Keratinocyte (primary cell): Measurements from ENCODE around the gene SCN4A. TPM values are rescaled to one million over a fixed set of nuclear protein-coding genes. Genes with fewer than 3 reads are reported as not detected.

Source experiments
- DNase-seq: peaks from one replicate; pipeline ENCODE4 v3.0.0-alpha.2; 2011; ENCODE audit warnings: low read depth, missing footprints, low spot score
- FAIRE-seq: peaks from 2 replicates; lab custom pipeline; 2011; peaks lifted over from hg19 to GRCh38; lab: Jason Lieb, UNC
- H2AFZ ChIP-seq: 2 replicates; pipeline ENCODE4 v1.6.0; 2012; ENCODE audit warnings: low read length, control low read depth, inconsistent platforms; ENCODE audit not compliant: control insufficient read depth
- H3K27ac ChIP-seq: 2 replicates; pipeline ENCODE4 v1.5.1; 2011; ENCODE audit warnings: low read length; ENCODE audit not compliant: control insufficient read depth, insufficient read depth
- H3K27me3 ChIP-seq: 3 replicates; pipeline ENCODE4 v1.6.0; 2011; ENCODE audit warnings: low read length; ENCODE audit not compliant: control insufficient read depth, insufficient read depth; ENCODE audit errors: extremely low read depth
- H3K36me3 ChIP-seq, 2 experiments: 2 replicates in 1 of 2; 3 replicates in 1 of 2; pipeline ENCODE4 v1.5.1; 2011; ENCODE audit warnings: low read length in 2 of 2, mild to moderate bottlenecking in 1 of 2; ENCODE audit not compliant: control insufficient read depth in 2 of 2, insufficient read depth in 2 of 2; ENCODE audit errors: extremely low read depth in 1 of 2
- H3K4me1 ChIP-seq: 3 replicates; pipeline ENCODE4 v1.5.1; 2011; ENCODE audit warnings: low read length; ENCODE audit not compliant: control insufficient read depth, insufficient read depth; ENCODE audit errors: extremely low read depth
- H3K4me2 ChIP-seq: 3 replicates; pipeline ENCODE4 v1.6.0; 2011; ENCODE audit warnings: low read depth, low read length; ENCODE audit not compliant: control insufficient read depth, insufficient read depth; ENCODE audit errors: extremely low read depth
- H3K4me3 ChIP-seq, 3 experiments: fragments of 200-600 bp in 1 of 3; sonication (generic) in 1 of 3; 2 replicates in 2 of 3; 3 replicates in 1 of 3; pipeline ENCODE4 v1.5.1; 2011 to 2016; ENCODE audit warnings: low read length in 3 of 3, mild to moderate bottlenecking in 3 of 3, control low read depth in 2 of 3, inconsistent platforms in 1 of 3, low read depth in 1 of 3, mixed read lengths in 1 of 3, mixed run types in 1 of 3, moderate library complexity in 1 of 3; ENCODE audit not compliant: control insufficient read depth in 2 of 3, insufficient read depth in 2 of 3; ENCODE audit errors: extremely low read depth in 1 of 3
- H3K79me2 ChIP-seq: 2 replicates; pipeline ENCODE4 v1.6.0; 2012; ENCODE audit warnings: low read length; ENCODE audit not compliant: control insufficient read depth, insufficient read depth
- H3K9ac ChIP-seq: 3 replicates; pipeline ENCODE4 v1.6.0; 2011; ENCODE audit warnings: low read length; ENCODE audit not compliant: control insufficient read depth, insufficient read depth; ENCODE audit errors: extremely low read depth
- H3K9me1 ChIP-seq: 3 replicates; pipeline ENCODE4 v1.6.0; 2011; ENCODE audit warnings: low read length; ENCODE audit not compliant: control insufficient read depth, insufficient read depth; ENCODE audit errors: extremely low read depth
- H3K9me3 ChIP-seq: 2 replicates; pipeline ENCODE4 v1.5.1; 2012; ENCODE audit warnings: low read depth, low read length; ENCODE audit not compliant: control insufficient read depth
- H4K20me1 ChIP-seq: 3 replicates; pipeline ENCODE4 v1.6.0; 2011; ENCODE audit warnings: low read length; ENCODE audit not compliant: control insufficient read depth, insufficient read depth; ENCODE audit errors: extremely low read depth
- CTCF ChIP-seq, 3 experiments: IDR thresholded peaks in 1 of 3; conservative IDR thresholded peaks in 1 of 3; optimal IDR thresholded peaks in 1 of 3; 2 replicates in 2 of 3; 3 replicates in 1 of 3; pipeline versions ENCODE3 to v1.5.1; 2011; ENCODE audit warnings: low read length in 3 of 3, mild to moderate bottlenecking in 3 of 3, moderate library complexity in 2 of 3, control low read depth in 1 of 3, inconsistent platforms in 1 of 3; ENCODE audit not compliant: insufficient read depth in 2 of 3; ENCODE audit errors: extremely low read depth in 1 of 3
- EZH2 ChIP-seq: IDR thresholded peaks from one replicate; pipeline ENCODE4 v1.6.1; 2012; ENCODE audit warnings: inconsistent platforms, mild to moderate bottlenecking, low read length, moderate library complexity
- dilution Hi-C: fragments of 300-500 bp; cut with MboI; formaldehyde crosslinking; loops from one replicate; pipeline ENCODE4 v1.7.0; 2020; ENCODE audit warnings: low sequenced_read_pairs; ENCODE audit not compliant: extremely low pct_ligation_motif_present
- polyA plus RNA-seq, 5 experiments: library from polyadenylated mRNA; depleted of rRNA in 3 of 5; stranded (reverse) in 3 of 5; stranded (forward) in 1 of 5; unstranded in 1 of 5; fragments of >200 nt; gene quantifications; 1 replicate in 1 of 5; 2 replicates in 3 of 5; 3 replicates in 1 of 5; pipeline versions ENCODE4 v1.2.1 to v1.2.3, GENCODE V29; 2011 to 2012; ENCODE audit warnings: missing spikeins in 2 of 5, low read depth in 1 of 5, low replicate concordance in 1 of 5

Gene SCN4A
- polyA plus RNA-seq, 1 donor (not counting 4 experiments of a cell fraction or from before 2014, with no cell fraction given) = not detected

GRCh38 chr17:64001763-64002529 lies 29.2 kb upstream of the SCN4A start:
- no peak for TF ChIP-seq CTCF (optimal IDR thresholded peaks at IDR 0.05 in 1 of 3, IDR thresholded peaks at IDR 0.05 in 1 of 3, conservative IDR thresholded peaks at IDR 0.05 in 1 of 3; ENCODE audit: extremely low read depth in 1 of 3, insufficient read depth in 2 of 3, low read length in 3 of 3)
- no peak for TF ChIP-seq EZH2
- no peak overlapping the region for H3K4me3 ChIP-seq
- H3K9me1 ChIP-seq = no peaks in the 10 kb centered on the region
- H3K9ac ChIP-seq = no peak overlapping the region
- H3K27ac ChIP-seq = no peak overlapping the region
- no peak for DNase-seq
- dilution Hi-C loops = no loop called here
- H4K20me1 ChIP-seq = no peaks in the 10 kb centered on the region
- no peak for FAIRE-seq
- no peak overlapping the region for H3K4me2 ChIP-seq
- no peak overlapping the region for H2AFZ ChIP-seq
- no peaks in the 10 kb centered on the region for H3K9me3 ChIP-seq
- H3K27me3 ChIP-seq = peaks cover 28% of the 10 kb centered on the region
- no peaks in the 10 kb centered on the region for H3K36me3 ChIP-seq
- H3K4me1 ChIP-seq = peaks cover 4% of the 10 kb centered on the region
- no peaks in the 10 kb centered on the region for H3K79me2 ChIP-seq

GRCh38 chr17:64001091-64001579 lies 28.4 kb upstream of the SCN4A start:
- dilution Hi-C loops = no loop called here
- TF ChIP-seq EZH2 (no peak), CTCF (optimal IDR thresholded peaks at IDR 0.05 in 1 of 3, IDR thresholded peaks at IDR 0.05 in 1 of 3, conservative IDR thresholded peaks at IDR 0.05 in 1 of 3; ENCODE audit: extremely low read depth in 1 of 3, insufficient read depth in 2 of 3, low read length in 3 of 3) (no peak)
- Histone ChIP-seq H3K27ac (no peak overlapping the region), H3K4me1 (peaks cover 4% of the 10 kb centered on the region), H3K27me3 (peaks cover 35% of the 10 kb centered on the region), H3K9me3 (no peaks in the 10 kb centered on the region), H3K9ac (no peak overlapping the region), H3K4me2 (no peak overlapping the region), H4K20me1 (no peaks in the 10 kb centered on the region), H3K9me1 (no peaks in the 10 kb centered on the region), H3K4me3 (no peak overlapping the region), H3K79me2 (no peaks in the 10 kb centered on the region), H3K36me3 (no peaks in the 10 kb centered on the region), H2AFZ (no peak overlapping the region)
- FAIRE-seq (no peak), DNase-seq (no peak)
